PC-9 (cell line): ENCODE results near the gene TAS1R3.

Experiments used
- CTCF ChIP-seq: fragments of 200-600 bp; sonication (generic); conservative IDR thresholded peaks from 2 replicates; pipeline ENCODE4 v1.6.1; 2017; ENCODE audit warnings: mixed run types, antibody characterized with exemption, mild to moderate bottlenecking, moderate library complexity
- EZH2 ChIP-seq: fragments of 200-600 bp; sonication (generic); IDR thresholded peaks from 2 replicates; pipeline ENCODE4 v1.8.0; 2017; ENCODE audit warnings: antibody characterized with exemption, low read depth

- TF ChIP-seq CTCF, result peak; percentile 62
- no peak for TF ChIP-seq EZH2
Observed at GRCh38 chr1:1299686-1300351, 31.3 kb upstream of the TAS1R3 start.
